Gastroesophageal sphincter (tissue), 3 donors: ENCODE data around the gene IFNA5.

Experiments
- CTCF ChIP-seq, 4 experiments: fragments of 200-600 bp in 2 of 4; fragments of 450-650 bp in 2 of 4; sonication (generic) in 1 of 4; IDR thresholded peaks; one replicate each; pipeline ENCODE4 v1.5.1; 2017 to 2019; ENCODE audit warnings: antibody characterized with exemption in 4 of 4, mild to moderate bottlenecking in 2 of 4, moderate library complexity in 2 of 4
- POLR2A ChIP-seq, 2 donors: fragments of 450-650 bp; IDR thresholded peaks; one replicate each; pipeline ENCODE4 v1.6.1; 2017; ENCODE audit warnings: antibody characterized with exemption in 2 of 2, mild to moderate bottlenecking in 2 of 2, moderate library complexity in 1 of 2

GRCh38 chr9:21265421-21266189 is 39.5 kb downstream of the IFNA5 start:
- TF ChIP-seq POLR2A (IDR thresholded peaks at IDR 0.05) (no peak), CTCF (IDR thresholded peaks at IDR 0.05) (no peak)
